Hepatocyte (in vitro differentiated cells): ENCODE results near the gene JPH2.

Source experiments
- EZH2 ChIP-seq: fragments of 200-600 bp; sonication (generic); IDR thresholded peaks from 2 replicates; pipeline ENCODE4 v1.6.1; 2016; ENCODE audit warnings: antibody characterized with exemption, mild to moderate bottlenecking, borderline replicate concordance
- EZH2phosphoT487 ChIP-seq: fragments of 200-600 bp; sonication (generic); IDR thresholded peaks from one replicate; pipeline ENCODE4 v1.6.1; 2018; ENCODE audit warnings: antibody characterized with exemption, mild to moderate bottlenecking, low read depth, moderate library complexity; ENCODE audit not compliant: unreplicated experiment, severe bottlenecking
- TF ChIP-seq, protein P1 (sequence below): fragments of 200-600 bp; sonication (generic); IDR thresholded peaks from 2 replicates; pipeline ENCODE4 v1.5.1; 2016; ENCODE audit warnings: antibody characterized with exemption, mild to moderate bottlenecking; ENCODE audit not compliant: poor library complexity

GRCh38 chr20:44231193-44231592 lies 44.2 kb upstream of the JPH2 start:
- TF ChIP-seq, protein P1, sequence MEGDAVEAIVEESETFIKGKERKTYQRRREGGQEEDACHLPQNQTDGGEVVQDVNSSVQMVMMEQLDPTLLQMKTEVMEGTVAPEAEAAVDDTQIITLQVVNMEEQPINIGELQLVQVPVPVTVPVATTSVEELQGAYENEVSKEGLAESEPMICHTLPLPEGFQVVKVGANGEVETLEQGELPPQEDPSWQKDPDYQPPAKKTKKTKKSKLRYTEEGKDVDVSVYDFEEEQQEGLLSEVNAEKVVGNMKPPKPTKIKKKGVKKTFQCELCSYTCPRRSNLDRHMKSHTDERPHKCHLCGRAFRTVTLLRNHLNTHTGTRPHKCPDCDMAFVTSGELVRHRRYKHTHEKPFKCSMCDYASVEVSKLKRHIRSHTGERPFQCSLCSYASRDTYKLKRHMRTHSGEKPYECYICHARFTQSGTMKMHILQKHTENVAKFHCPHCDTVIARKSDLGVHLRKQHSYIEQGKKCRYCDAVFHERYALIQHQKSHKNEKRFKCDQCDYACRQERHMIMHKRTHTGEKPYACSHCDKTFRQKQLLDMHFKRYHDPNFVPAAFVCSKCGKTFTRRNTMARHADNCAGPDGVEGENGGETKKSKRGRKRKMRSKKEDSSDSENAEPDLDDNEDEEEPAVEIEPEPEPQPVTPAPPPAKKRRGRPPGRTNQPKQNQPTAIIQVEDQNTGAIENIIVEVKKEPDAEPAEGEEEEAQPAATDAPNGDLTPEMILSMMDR = no peak
- TF ChIP-seq EZH2 = no peak
- TF ChIP-seq EZH2phosphoT487 = no peak
